DOHH2 (cell line): ENCODE data around the gene CACNG1.

ENCODE experiments used
- H3F3A ChIP-seq: fragments of 200-600 bp; sonication (generic), shearing (Covaris generic); 2 replicates; pipeline ENCODE4 v1.6.0; 2016; ENCODE audit warnings: antibody characterized with exemption, mild to moderate bottlenecking; ENCODE audit not compliant: control insufficient read depth, insufficient read depth
- H3K27ac ChIP-seq: fragments of 200-600 bp; sonication (generic); 2 replicates; pipeline ENCODE4 v1.5.1; 2014; ENCODE audit warnings: low read depth, mild to moderate bottlenecking, low read length, moderate library complexity
- H3K27me3 ChIP-seq: fragments of 200-600 bp; sonication (generic); 2 replicates; pipeline ENCODE4 v1.6.1; 2014; ENCODE audit warnings: mild to moderate bottlenecking, low read length, mixed read lengths; ENCODE audit not compliant: control insufficient read depth
- H3K36me3 ChIP-seq: fragments of 200-600 bp; sonication (generic); 2 replicates; pipeline ENCODE4 v1.6.1; 2014; ENCODE audit warnings: mild to moderate bottlenecking, low read length, moderate library complexity, mixed read lengths; ENCODE audit not compliant: control insufficient read depth
- H3K4me1 ChIP-seq: fragments of 200-600 bp; sonication (generic); 2 replicates; pipeline ENCODE4 v1.6.1; 2014; ENCODE audit warnings: mild to moderate bottlenecking, low read length, mixed read lengths; ENCODE audit not compliant: control insufficient read depth
- H3K4me2 ChIP-seq: fragments of 200-600 bp; sonication (generic); 2 replicates; pipeline ENCODE4 v1.6.0; 2014; ENCODE audit warnings: mild to moderate bottlenecking, low read length, moderate library complexity
- H3K4me3 ChIP-seq: fragments of 200-600 bp; sonication (generic); 2 replicates; pipeline ENCODE4 v1.5.1; 2014; ENCODE audit warnings: mild to moderate bottlenecking, low read length, mixed read lengths
- H3K79me2 ChIP-seq: fragments of 200-600 bp; sonication (generic); 2 replicates; pipeline ENCODE4 v1.6.1; 2014; ENCODE audit warnings: mild to moderate bottlenecking, low read length, mixed read lengths; ENCODE audit not compliant: control insufficient read depth
- H3K9me2 ChIP-seq: fragments of 200-600 bp; sonication (generic); replicated peaks from 2 replicates; pipeline ENCODE4 v1.6.1; 2014; ENCODE audit warnings: mild to moderate bottlenecking, low read length, mixed read lengths; ENCODE audit not compliant: control insufficient read depth
- H3K9me3 ChIP-seq: fragments of 200-600 bp; sonication (generic); 2 replicates; pipeline ENCODE4 v1.6.1; 2014; ENCODE audit warnings: antibody characterized with exemption, low read length, mixed read lengths; ENCODE audit not compliant: control insufficient read depth, insufficient read depth
- H4K20me1 ChIP-seq: fragments of 200-600 bp; sonication (generic); 2 replicates; pipeline ENCODE4 v1.6.0; 2014; ENCODE audit warnings: low read depth, mild to moderate bottlenecking, antibody characterized with exemption, low read length, moderate library complexity; ENCODE audit not compliant: control insufficient read depth, insufficient read depth
- CTCF ChIP-seq: fragments of 200-600 bp; sonication (generic); IDR thresholded peaks from one replicate; pipeline ENCODE4 v1.5.1; 2014; ENCODE audit warnings: antibody characterized with exemption, mild to moderate bottlenecking, low read depth, low read length; ENCODE audit not compliant: poor library complexity, severe bottlenecking
- EZH2phosphoT487 ChIP-seq: fragments of 200-600 bp; sonication (generic); IDR thresholded peaks from 2 replicates; pipeline ENCODE4 v1.6.1; 2017; ENCODE audit warnings: borderline replicate concordance, mild to moderate bottlenecking, antibody characterized with exemption, low read length, moderate library complexity, mixed read lengths

CACNG1 gene

GRCh38 chr17:67025216-67025792 is 19.1 kb upstream of the CACNG1 start:
- no peak overlapping the region for H3K4me3 ChIP-seq
- H3K27me3 ChIP-seq, result no peaks in the 10 kb centered on the region
- H3K9me3 ChIP-seq, result no peaks in the 10 kb centered on the region
- H3K27ac ChIP-seq, result no peak overlapping the region
- no peaks in the 10 kb centered on the region for H3K9me2 ChIP-seq
- H3K79me2 ChIP-seq, result no peaks in the 10 kb centered on the region
- H3K4me2 ChIP-seq, result no peak overlapping the region
- no peaks in the 10 kb centered on the region for H3K4me1 ChIP-seq
- TF ChIP-seq CTCF (no peak), EZH2phosphoT487 (no peak)
- H3F3A ChIP-seq, result no peaks in the 10 kb centered on the region
- no peaks in the 10 kb centered on the region for H4K20me1 ChIP-seq
- no peaks in the 10 kb centered on the region for H3K36me3 ChIP-seq

GRCh38 chr17:67026341-67026740 is 18.0 kb upstream of the CACNG1 start:
- Histone ChIP-seq H4K20me1 (no peaks in the 10 kb centered on the region), H3K27me3 (no peaks in the 10 kb centered on the region), H3K27ac (no peak overlapping the region), H3K4me2 (no peak overlapping the region), H3K9me3 (no peaks in the 10 kb centered on the region), H3F3A (no peaks in the 10 kb centered on the region), H3K4me3 (no peak overlapping the region), H3K4me1 (no peaks in the 10 kb centered on the region), H3K36me3 (no peaks in the 10 kb centered on the region), H3K79me2 (no peaks in the 10 kb centered on the region), H3K9me2 (no peaks in the 10 kb centered on the region)
- TF ChIP-seq EZH2phosphoT487 (no peak), CTCF (no peak)

- TF ChIP-seq EZH2phosphoT487 (no peak), CTCF (no peak)
- Histone ChIP-seq H3K27ac (no peak overlapping the region), H3K4me2 (no peak overlapping the region), H4K20me1 (no peaks in the 10 kb centered on the region), H3K9me3 (no peaks in the 10 kb centered on the region), H3K4me3 (no peak overlapping the region), H3K9me2 (no peaks in the 10 kb centered on the region), H3K4me1 (no peaks in the 10 kb centered on the region), H3K36me3 (no peaks in the 10 kb centered on the region), H3K79me2 (no peaks in the 10 kb centered on the region), H3K27me3 (no peaks in the 10 kb centered on the region), H3F3A (no peaks in the 10 kb centered on the region)
Observed at GRCh38 chr17:67027031-67027628, 17.2 kb upstream of the CACNG1 start.
